HepG2 (cell line): Measurements from ENCODE around the gene USP25. TPM values are rescaled to one million over a fixed set of nuclear protein-coding genes. Genes with fewer than 3 reads are reported as not detected.

Experiments used
- ATAC-seq: fragments of 200-7000 bp; cut with Tn5 transposase; 3 replicates; pipeline ENCODE4 v1.9.1; 2020; ENCODE audit warnings: mild to moderate bottlenecking, moderate library complexity
- BruUV-seq: library from RNA; stranded (reverse); fragments of 400-500 nt; replicated peaks from 2 replicates; lab custom pipeline; 2021; lab: Mats Ljungman, UMichigan
- CTCF ChIA-PET: fragments of 300-600 bp; formaldehyde crosslinking; extraction: SDS; loops from one replicate; lab custom pipeline; 2021; ENCODE audit warnings: low total read pairs, inconsistent platforms, low intra/inter-chr PET ratio; lab: Yijun Ruan, JAX
- POLR2A ChIA-PET: fragments of 350-600 bp; sonication (Branson Sonifier 250); formaldehyde crosslinking; loops from one replicate; lab custom pipeline; 2020; ENCODE audit warnings: antibody characterized with exemption, inconsistent platforms; lab: Yijun Ruan, JAX
- DNase-seq: peaks from one replicate; pipeline ENCODE4 v3.0.0-alpha.2; 2015; ENCODE audit warnings: low spot score
- FAIRE-seq: peaks from 3 replicates; lab custom pipeline; 2011; peaks lifted over from hg19 to GRCh38; lab: Jason Lieb, UNC
- H2AFZ ChIP-seq: one replicate; pipeline ENCODE4 v1.6.1; 2011; ENCODE audit warnings: low read length, inconsistent platforms
- H3K27ac ChIP-seq: fragments of 300-600 bp; 3 replicates; pipeline ENCODE4 v1.8.0; 2011; ENCODE audit warnings: mixed run types, mild to moderate bottlenecking, mixed read lengths, low read length, inconsistent platforms; ENCODE audit not compliant: insufficient read depth; ENCODE audit errors: extremely low read length
- H3K27me3 ChIP-seq, 2 experiments: fragments of 200-600 bp in 1 of 2; 2 replicates in 1 of 2; 3 replicates in 1 of 2; pipeline versions ENCODE4 v1.6.0 to v1.8.0; 2011; ENCODE audit warnings: low read length in 2 of 2, mild to moderate bottlenecking in 2 of 2, moderate library complexity in 2 of 2, inconsistent platforms in 1 of 2; ENCODE audit not compliant: insufficient read depth in 2 of 2, control insufficient read depth in 1 of 2
- H3K36me3 ChIP-seq, 2 experiments: fragments of 200-600 bp in 1 of 2; replicated peaks in 1 of 2; 2 replicates in 1 of 2; 3 replicates in 1 of 2; pipeline versions ENCODE4 v1.5.1 to v1.8.0; 2011; ENCODE audit warnings: low read length in 2 of 2, inconsistent platforms in 1 of 2; ENCODE audit not compliant: insufficient read depth in 2 of 2, control insufficient read depth in 1 of 2
- H3K4me1 ChIP-seq: 2 replicates; pipeline ENCODE4 v1.5.1; 2012; ENCODE audit warnings: low read length, inconsistent platforms; ENCODE audit not compliant: insufficient read depth
- H3K4me2 ChIP-seq: 2 replicates; pipeline ENCODE4 v1.6.0; 2011; ENCODE audit warnings: low read depth, low read length, inconsistent platforms
- H3K4me3 ChIP-seq, 3 experiments: fragments of 200-600 bp in 1 of 3; sonication (generic), shearing (Covaris generic) in 1 of 3; replicated peaks in 1 of 3; 2 replicates each; pipeline ENCODE4 v1.5.1; 2011 to 2016; ENCODE audit warnings: low read length in 3 of 3, inconsistent platforms in 2 of 3, low read depth in 2 of 3, mild to moderate bottlenecking in 2 of 3, control low read depth in 1 of 3, mixed read lengths in 1 of 3; ENCODE audit not compliant: insufficient read depth in 1 of 3
- H3K79me2 ChIP-seq: one replicate; pipeline ENCODE4 v1.6.1; 2011; ENCODE audit warnings: low read length, inconsistent platforms; ENCODE audit not compliant: insufficient read depth
- H3K9ac ChIP-seq: 2 replicates; pipeline ENCODE4 v1.6.0; 2011; ENCODE audit warnings: mild to moderate bottlenecking, low read depth, low read length, inconsistent platforms; ENCODE audit not compliant: insufficient read depth
- H3K9me3 ChIP-seq: 2 replicates; pipeline ENCODE4 v1.5.1; 2012; ENCODE audit warnings: mild to moderate bottlenecking, low read length
- H4K20me1 ChIP-seq: 2 replicates; pipeline ENCODE4 v1.6.0; 2011; ENCODE audit warnings: inconsistent platforms, mild to moderate bottlenecking, low read length, moderate library complexity; ENCODE audit not compliant: insufficient read depth
- ARNT2 ChIP-seq: sonication (generic); formaldehyde crosslinking; IDR thresholded peaks from 2 replicates; pipeline ENCODE4 v1.8.0; 2022; ENCODE audit warnings: mild to moderate bottlenecking, low read depth, missing genetic modification reagents, moderate library complexity
- BCLAF1 ChIP-seq: fragments of 450-650 bp; IDR thresholded peaks from 2 replicates; pipeline ENCODE4 v1.6.1; 2017; ENCODE audit warnings: mild to moderate bottlenecking
- CEBPB ChIP-seq: IDR thresholded peaks from 2 replicates; pipeline ENCODE4 v1.6.1; 2011; ENCODE audit warnings: low read depth, low read length, improper control_type of control experiment, borderline replicate concordance
- MLLT10 ChIP-seq: sonication (generic); formaldehyde crosslinking; IDR thresholded peaks from 2 replicates; pipeline ENCODE4 v1.4.0; 2020; ENCODE audit warnings: missing genetic modification reagents
- NKX3-1 ChIP-seq: sonication (generic); formaldehyde crosslinking; IDR thresholded peaks from 2 replicates; pipeline ENCODE4 v1.5.0; 2020; ENCODE audit warnings: missing genetic modification reagents
- PBX3 ChIP-seq: sonication (generic); formaldehyde crosslinking; IDR thresholded peaks from 2 replicates; pipeline ENCODE4 v1.8.1; 2023; ENCODE audit warnings: missing genetic modification reagents, inconsistent platforms, borderline replicate concordance
- RORA ChIP-seq: sonication (generic); formaldehyde crosslinking; IDR thresholded peaks from 2 replicates; pipeline ENCODE4 v1.5.0; 2020; ENCODE audit warnings: mild to moderate bottlenecking, missing genetic modification reagents, moderate library complexity
- ZNF235 ChIP-seq: sonication (generic); formaldehyde crosslinking; IDR thresholded peaks from 2 replicates; pipeline ENCODE4 v1.8.1; 2023; ENCODE audit warnings: mild to moderate bottlenecking, missing genetic modification reagents, borderline replicate concordance
- ZNF253 ChIP-seq: sonication (generic); formaldehyde crosslinking; IDR thresholded peaks from 2 replicates; pipeline ENCODE4 v1.8.0; 2022; ENCODE audit warnings: mild to moderate bottlenecking, missing genetic modification reagents, borderline replicate concordance
- ZNF335 ChIP-seq: sonication (generic); formaldehyde crosslinking; IDR thresholded peaks from 2 replicates; pipeline ENCODE4 v1.4.0; 2020; ENCODE audit warnings: missing genetic modification reagents
- ZNF616 ChIP-seq: sonication (generic); formaldehyde crosslinking; IDR thresholded peaks from 2 replicates; pipeline ENCODE4 v1.5.0; 2020; ENCODE audit warnings: low read depth, mild to moderate bottlenecking, missing genetic modification reagents
- WGBS: methylation state at CpG from one replicate; pipeline ENCODE4 v1.1.6; 2017; ENCODE audit warnings: low lambda C conversion rate; 5-methylcytosine and 5-hydroxymethylcytosine counted together
- in situ Hi-C: cut with HindIII; loops from 2 replicates; pipeline ENCODE4 v1.10.0; 2017; ENCODE audit warnings: low pct_unique_long_range_greater_than_20kb; ENCODE audit not compliant: extremely low pct_ligation_motif_present
- intact Hi-C: fragments of 100-400 bp; cut with micrococcal nuclease; formaldehyde crosslinking; loops from one replicate; pipeline ENCODE4 v1.10.0; 2022; ENCODE audit not compliant: unreplicated experiment
- polyA plus RNA-seq, 8 experiments: library from polyadenylated mRNA; depleted of rRNA in 3 of 8; stranded (reverse) in 7 of 8; unstranded in 1 of 8; fragments of >200 nt; fragmentation: Illumina TruSeq in 4 of 8; extraction: Trizol in 4 of 8; gene quantifications; 2 replicates each; pipeline versions ENCODE4 v1.2.1 to v1.2.3, GENCODE V29; 2011 to 2016; ENCODE audit warnings: low read depth in 4 of 8, missing spikeins in 1 of 8, mixed read lengths in 1 of 8; ENCODE audit not compliant: insufficient read depth in 1 of 8
- total RNA-seq, 5 experiments: library from RNA; depleted of rRNA; stranded (reverse); fragments of >200 nt; fragmentation: Illumina TruSeq; extraction: Trizol; gene quantifications; 2 replicates each; pipeline ENCODE4 v1.2.3, GENCODE V29; 2016; ENCODE audit warnings: low read depth in 1 of 5
- TF ChIP-seq, protein P1 (sequence below): sonication (generic); formaldehyde crosslinking; IDR thresholded peaks from 2 replicates; pipeline ENCODE4 v1.9.0; 2021; ENCODE audit warnings: missing genetic modification reagents, mild to moderate bottlenecking, borderline replicate concordance
- TF ChIP-seq, protein P2 (sequence below): sonication (generic); formaldehyde crosslinking; IDR thresholded peaks from 2 replicates; pipeline ENCODE4 v1.9.0; 2021; ENCODE audit warnings: missing genetic modification reagents, borderline replicate concordance
- TF ChIP-seq, protein P3 (sequence below): sonication (generic); formaldehyde crosslinking; IDR thresholded peaks from 2 replicates; pipeline ENCODE4 v1.8.0; 2022; ENCODE audit warnings: mild to moderate bottlenecking, missing genetic modification reagents, moderate library complexity

Gene USP25
- total and polyA plus RNA-seq, 2 of the 13 experiments (the other 11 are each of a cell fraction or from before 2014, with no cell fraction given), result 12.4 to 26.3 TPM

GRCh38 chr21:15908187-15908586 is 178.4 kb downstream of the USP25 start (continued):
- TF ChIP-seq, protein P1, sequence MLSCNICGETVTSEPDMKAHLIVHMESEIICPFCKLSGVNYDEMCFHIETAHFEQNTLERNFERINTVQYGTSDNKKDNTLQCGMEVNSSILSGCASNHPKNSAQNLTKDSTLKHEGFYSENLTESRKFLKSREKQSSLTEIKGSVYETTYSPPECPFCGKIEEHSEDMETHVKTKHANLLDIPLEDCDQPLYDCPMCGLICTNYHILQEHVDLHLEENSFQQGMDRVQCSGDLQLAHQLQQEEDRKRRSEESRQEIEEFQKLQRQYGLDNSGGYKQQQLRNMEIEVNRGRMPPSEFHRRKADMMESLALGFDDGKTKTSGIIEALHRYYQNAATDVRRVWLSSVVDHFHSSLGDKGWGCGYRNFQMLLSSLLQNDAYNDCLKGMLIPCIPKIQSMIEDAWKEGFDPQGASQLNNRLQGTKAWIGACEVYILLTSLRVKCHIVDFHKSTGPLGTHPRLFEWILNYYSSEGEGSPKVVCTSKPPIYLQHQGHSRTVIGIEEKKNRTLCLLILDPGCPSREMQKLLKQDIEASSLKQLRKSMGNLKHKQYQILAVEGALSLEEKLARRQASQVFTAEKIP (CRISPR knock-in tag), result no peak
- TF ChIP-seq, all 625 proteins: peak for 0

DNA sequence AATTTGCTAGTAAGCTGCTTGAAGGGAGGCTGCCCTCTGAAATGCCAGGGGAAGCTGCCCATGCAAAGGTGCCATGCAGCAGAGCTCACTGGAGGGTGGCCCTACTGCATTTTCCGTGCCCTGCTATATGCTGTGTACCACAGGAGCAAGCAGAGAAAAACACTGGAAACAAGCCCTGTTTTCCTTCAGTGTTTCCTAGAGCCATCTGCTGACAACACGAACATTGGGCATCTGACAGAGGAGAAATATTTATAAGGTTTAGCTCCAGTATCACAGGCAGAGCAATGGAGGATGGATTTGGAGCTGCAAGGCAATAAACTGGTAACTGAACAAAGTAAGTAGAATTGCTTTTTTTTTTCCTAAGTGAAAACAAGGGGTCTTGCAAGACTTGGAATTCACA is 198.4 kb downstream of the USP25 start:
- no peaks in the 10 kb centered on the region for H3K36me3 ChIP-seq
- 7% methylated on average over 2 of the region's 2 CpGs for WGBS
- CTCF ChIA-PET, result no interaction called here
- H2AFZ ChIP-seq, result no peak overlapping the region
- H4K20me1 ChIP-seq, result no peaks in the 10 kb centered on the region
- ATAC-seq, result no peak
- H3K4me1 ChIP-seq, result no peaks in the 10 kb centered on the region
- in situ Hi-C loops (no loop called here), intact Hi-C loops (no loop called here)
- H3K27ac ChIP-seq, result no peak overlapping the region
- DNase-seq, result no peak
- H3K4me2 ChIP-seq, result no peak overlapping the region
- H3K9ac ChIP-seq, result no peak overlapping the region
- H3K4me3 ChIP-seq, result no peak overlapping the region
- BruUV-seq, result no TSS peak
- H3K79me2 ChIP-seq, result no peaks in the 10 kb centered on the region
- no peaks in the 10 kb centered on the region; a peak in 1 of 5 replicates for H3K27me3 ChIP-seq
- no peaks in the 10 kb centered on the region for H3K9me3 ChIP-seq
- POLR2A ChIA-PET, result no interaction called here
- no peak for FAIRE-seq
- TF ChIP-seq PBX3 (CRISPR knock-in tag), result no peak
- no peak for TF ChIP-seq ARNT2 (CRISPR knock-in tag)
- TF ChIP-seq ZNF335, result no peak
- TF ChIP-seq, protein P2, sequence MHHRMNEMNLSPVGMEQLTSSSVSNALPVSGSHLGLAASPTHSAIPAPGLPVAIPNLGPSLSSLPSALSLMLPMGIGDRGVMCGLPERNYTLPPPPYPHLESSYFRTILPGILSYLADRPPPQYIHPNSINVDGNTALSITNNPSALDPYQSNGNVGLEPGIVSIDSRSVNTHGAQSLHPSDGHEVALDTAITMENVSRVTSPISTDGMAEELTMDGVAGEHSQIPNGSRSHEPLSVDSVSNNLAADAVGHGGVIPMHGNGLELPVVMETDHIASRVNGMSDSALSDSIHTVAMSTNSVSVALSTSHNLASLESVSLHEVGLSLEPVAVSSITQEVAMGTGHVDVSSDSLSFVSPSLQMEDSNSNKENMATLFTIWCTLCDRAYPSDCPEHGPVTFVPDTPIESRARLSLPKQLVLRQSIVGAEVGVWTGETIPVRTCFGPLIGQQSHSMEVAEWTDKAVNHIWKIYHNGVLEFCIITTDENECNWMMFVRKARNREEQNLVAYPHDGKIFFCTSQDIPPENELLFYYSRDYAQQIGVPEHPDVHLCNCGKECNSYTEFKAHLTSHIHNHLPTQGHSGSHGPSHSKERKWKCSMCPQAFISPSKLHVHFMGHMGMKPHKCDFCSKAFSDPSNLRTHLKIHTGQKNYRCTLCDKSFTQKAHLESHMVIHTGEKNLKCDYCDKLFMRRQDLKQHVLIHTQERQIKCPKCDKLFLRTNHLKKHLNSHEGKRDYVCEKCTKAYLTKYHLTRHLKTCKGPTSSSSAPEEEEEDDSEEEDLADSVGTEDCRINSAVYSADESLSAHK (CRISPR knock-in tag), result no peak
- no peak for TF ChIP-seq ZNF253
- no peak for TF ChIP-seq CEBPB
- no peak for TF ChIP-seq NKX3-1
- no peak for TF ChIP-seq ZNF235 (CRISPR knock-in tag)
- TF ChIP-seq, protein P3, sequence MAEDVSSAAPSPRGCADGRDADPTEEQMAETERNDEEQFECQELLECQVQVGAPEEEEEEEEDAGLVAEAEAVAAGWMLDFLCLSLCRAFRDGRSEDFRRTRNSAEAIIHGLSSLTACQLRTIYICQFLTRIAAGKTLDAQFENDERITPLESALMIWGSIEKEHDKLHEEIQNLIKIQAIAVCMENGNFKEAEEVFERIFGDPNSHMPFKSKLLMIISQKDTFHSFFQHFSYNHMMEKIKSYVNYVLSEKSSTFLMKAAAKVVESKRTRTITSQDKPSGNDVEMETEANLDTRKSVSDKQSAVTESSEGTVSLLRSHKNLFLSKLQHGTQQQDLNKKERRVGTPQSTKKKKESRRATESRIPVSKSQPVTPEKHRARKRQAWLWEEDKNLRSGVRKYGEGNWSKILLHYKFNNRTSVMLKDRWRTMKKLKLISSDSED (CRISPR knock-in tag), result no peak
- no peak for TF ChIP-seq RORA (CRISPR knock-in tag)
- TF ChIP-seq MLLT10 (CRISPR knock-in tag), result no peak
- no peak for TF ChIP-seq BCLAF1
- no peak for TF ChIP-seq ZNF616 (CRISPR knock-in tag)
